ENCODE data around the gene PIGO.

Gene PIGO

GRCh38 chr9:35096035-35096849 lies at the start of gene PIGO:
TSS of gene PIGO (minus strand) at chr9:35096591. CDS start at chr9:35095565, 1,026 bp downstream.
- Histone ChIP-seq H3K9ac (peak within 1 kb of the TSS; percentile 92 to 99 (median 96)), H4K20me1 (no peaks in the 10 kb centered on the region; a peak in 1 of 22 replicates), H3K27ac (peak within 1 kb of the TSS; percentile 94 to 99 (median 97)), H3K4me2 (peak within 1 kb of the TSS; percentile 77 to 94 (median 90)), H3K4me3 (peak within 1 kb of the TSS; percentile 72 to 90 (median 84)), H3K36me3 (peaks cover 43 to 61% (median 53%) of the 10 kb centered on the region in 11 experiments), H3K27me3 (no peaks in the 10 kb centered on the region), H3K4me1 (peaks cover 15 to 38% (median 32%) of the 10 kb centered on the region in 10 experiments), H3K9me3 (replicated peaks in 1 of 11) (no peaks in the 10 kb centered on the region)
- TF ChIP-seq Cebpa-rat (IDR thresholded peaks at IDR 0.05) = no peak

GRCh38 chr9:35142037-35142436 lies 45.6 kb upstream of the PIGO start:
- Histone ChIP-seq H3K4me2 (no peak overlapping the region), H3K27me3 (no peaks in the 10 kb centered on the region), H3K36me3 (peaks cover 0 to 19% (median 0%) of the 10 kb centered on the region in 11 experiments; a peak in 5 of 22 replicates), H3K4me1 (no peaks in the 10 kb centered on the region), H3K9ac (no peak overlapping the region), H3K27ac (no peak overlapping the region), H4K20me1 (no peaks in the 10 kb centered on the region), H3K4me3 (peak overlapping the region in 1 of 10 experiments; percentile 24; a peak in 1 of 20 replicates), H3K9me3 (replicated peaks in 1 of 11) (peaks cover 73 to 91% (median 78%) of the 10 kb centered on the region in 11 experiments)
- no peak for TF ChIP-seq Cebpa-rat (IDR thresholded peaks at IDR 0.05)

GRCh38 chr9:35140093-35140492 lies 43.7 kb upstream of the PIGO start:
- no peak for TF ChIP-seq Cebpa-rat (IDR thresholded peaks at IDR 0.05)
- Histone ChIP-seq H3K4me2 (no peak overlapping the region), H3K4me1 (no peaks in the 10 kb centered on the region)

DNA sequence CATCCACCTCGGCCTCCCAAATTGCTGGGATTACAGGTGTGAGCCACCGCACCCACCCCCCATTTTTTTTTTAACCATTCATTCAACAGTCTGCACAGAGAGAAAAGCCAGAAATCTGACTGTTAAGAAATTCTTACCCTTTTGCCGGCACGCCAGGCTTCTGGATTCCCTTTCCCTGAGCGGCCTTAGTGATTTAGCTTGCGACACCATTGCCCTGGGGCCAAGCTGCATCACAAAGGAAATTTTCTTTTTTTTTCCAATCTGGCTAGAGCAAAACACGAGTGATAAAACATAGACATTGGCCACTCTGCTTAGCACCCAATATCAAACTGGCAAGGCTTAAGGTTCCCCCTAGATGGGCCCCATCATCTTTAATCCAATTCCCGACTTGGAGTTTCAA lies 40.5 kb upstream of the PIGO start:
- Histone ChIP-seq H3K9ac (no peak overlapping the region), H3K27me3 (no peaks in the 10 kb centered on the region), H3K4me1 (no peaks in the 10 kb centered on the region), H4K20me1 (no peaks in the 10 kb centered on the region), H3K9me3 (replicated peaks in 1 of 11) (peaks cover 39 to 73% (median 49%) of the 10 kb centered on the region in 11 experiments), H3K36me3 (peaks cover 0 to 5% (median 0%) of the 10 kb centered on the region in 11 experiments; a peak in 3 of 22 replicates), H3K4me2 (no peak overlapping the region), H3K4me3 (no peak overlapping the region), H3K27ac (no peak overlapping the region)
- TF ChIP-seq Cebpa-rat (IDR thresholded peaks at IDR 0.05) = no peak

More at GRCh38 chr9:35140093-35140492, 43.7 kb upstream of the PIGO start:
- Histone ChIP-seq H3K27ac (no peak overlapping the region), H3K27me3 (no peaks in the 10 kb centered on the region), H3K9me3 (replicated peaks in 1 of 11) (peaks cover 60 to 82% (median 68%) of the 10 kb centered on the region in 11 experiments), H3K4me3 (no peak overlapping the region), H3K36me3 (peaks cover 0 to 19% (median 0%) of the 10 kb centered on the region in 11 experiments; a peak in 5 of 22 replicates), H3K9ac (no peak overlapping the region), H4K20me1 (no peaks in the 10 kb centered on the region)

DNA sequence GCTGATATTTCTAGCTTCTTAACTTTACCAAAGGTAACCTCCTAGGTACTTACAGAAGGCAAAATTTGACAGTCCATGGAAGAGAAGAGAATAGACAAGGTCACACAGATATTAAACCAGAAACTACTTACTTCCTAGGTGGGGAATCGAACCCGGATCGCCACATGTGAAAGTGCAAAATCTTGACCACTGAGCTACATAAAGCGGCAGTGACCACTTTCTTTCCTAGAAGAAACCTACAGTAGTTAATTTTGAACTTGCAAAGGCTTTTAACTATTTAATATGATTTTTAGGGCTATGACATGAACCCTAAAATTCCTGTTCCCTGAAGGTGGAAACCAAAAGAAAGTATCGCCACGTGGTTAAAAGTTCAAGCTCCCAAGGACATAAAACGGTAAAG lies 39.6 kb upstream of the PIGO start:
- Histone ChIP-seq H3K9me3 (replicated peaks in 1 of 11) (peaks cover 39 to 72% (median 47%) of the 10 kb centered on the region in 11 experiments), H3K4me2 (no peak overlapping the region), H3K4me1 (no peaks in the 10 kb centered on the region), H4K20me1 (no peaks in the 10 kb centered on the region), H3K36me3 (no peaks in the 10 kb centered on the region; a peak in 1 of 22 replicates), H3K27ac (no peak overlapping the region), H3K9ac (no peak overlapping the region), H3K4me3 (no peak overlapping the region), H3K27me3 (no peaks in the 10 kb centered on the region)
- TF ChIP-seq Cebpa-rat (IDR thresholded peaks at IDR 0.05) = no peak

GRCh38 chr9:35134920-35135319 lies 38.5 kb upstream of the PIGO start:
- H3K4me3 ChIP-seq = no peak overlapping the region
- H3K4me2 ChIP-seq = no peak overlapping the region
- H3K4me1 ChIP-seq = no peaks in the 10 kb centered on the region
- no peaks in the 10 kb centered on the region for H3K36me3 ChIP-seq
- no peaks in the 10 kb centered on the region for H3K27me3 ChIP-seq
- TF ChIP-seq Cebpa-rat (IDR thresholded peaks at IDR 0.05) = no peak
- H3K27ac ChIP-seq = no peak overlapping the region
- peaks cover 40 to 69% (median 44%) of the 10 kb centered on the region in 11 experiments for H3K9me3 ChIP-seq (replicated peaks in 1 of 11)
- no peak overlapping the region for H3K9ac ChIP-seq
- H4K20me1 ChIP-seq = no peaks in the 10 kb centered on the region

DNA sequence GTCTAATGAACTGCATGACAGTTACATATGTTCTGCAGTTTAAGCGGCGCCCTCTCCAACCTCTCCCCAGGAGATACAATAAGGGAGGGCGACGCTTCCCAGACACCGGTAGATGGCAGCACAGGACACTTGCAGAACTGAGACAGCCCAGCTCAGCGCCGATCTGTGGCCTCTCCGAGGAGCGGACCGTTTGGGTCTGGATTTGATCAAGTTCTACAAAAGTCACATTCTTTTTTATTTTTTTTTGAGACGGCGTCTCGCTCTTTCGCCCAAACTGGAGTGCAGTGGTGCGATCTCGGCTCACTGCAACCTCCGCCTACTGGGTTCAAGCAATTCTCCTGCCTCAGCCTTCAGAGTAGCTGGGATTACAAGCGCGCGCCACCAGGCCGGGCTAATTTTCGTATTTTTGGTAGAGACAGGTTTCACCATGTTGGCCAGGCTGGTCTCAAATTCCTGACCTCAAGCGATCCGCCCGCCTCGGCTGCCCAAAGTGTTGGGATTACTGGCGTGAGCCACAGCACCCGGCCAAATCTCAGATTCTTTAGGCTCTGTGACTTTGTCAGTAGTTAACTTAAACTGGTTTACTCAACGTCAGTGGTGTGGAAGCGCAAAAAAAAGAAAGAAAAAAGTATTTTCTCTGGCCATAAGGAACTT lies 20.6 kb upstream of the PIGO start:
- H3K27ac ChIP-seq = peak overlapping the region in 4 of 11 experiments; percentile 3 to 100 (median 64); a peak in 5 of 22 replicates
- peak overlapping the region; percentile 89 to 99 (median 97) for H3K4me2 ChIP-seq
- H3K4me1 ChIP-seq = peaks cover 29 to 42% (median 33%) of the 10 kb centered on the region in 10 experiments
- peaks cover 0 to 9% (median 0%) of the 10 kb centered on the region in 11 experiments; a peak in 4 of 22 replicates for H4K20me1 ChIP-seq
- H3K27me3 ChIP-seq = no peaks in the 10 kb centered on the region
- TF ChIP-seq Cebpa-rat (IDR thresholded peaks at IDR 0.05) = no peak
- peak overlapping the region; percentile 73 to 91 (median 76) for H3K4me3 ChIP-seq
- peak overlapping the region; percentile 20 to 100 (median 94); a peak in 19 of 22 replicates for H3K9ac ChIP-seq
- H3K9me3 ChIP-seq (replicated peaks in 1 of 11) = no peaks in the 10 kb centered on the region
- no peaks in the 10 kb centered on the region for H3K36me3 ChIP-seq

- H3K36me3 ChIP-seq = no peaks in the 10 kb centered on the region
- no peak for TF ChIP-seq Cebpa-rat (IDR thresholded peaks at IDR 0.05)
- H3K27ac ChIP-seq = peak overlapping the region in 9 of 11 experiments; percentile 87 to 100 (median 100); a peak in 18 of 22 replicates
- H3K9me3 ChIP-seq (replicated peaks in 1 of 11) = no peaks in the 10 kb centered on the region
- peaks cover 0 to 9% (median 0%) of the 10 kb centered on the region in 11 experiments; a peak in 4 of 22 replicates for H4K20me1 ChIP-seq
- peak overlapping the region; percentile 73 to 91 (median 76) for H3K4me3 ChIP-seq
- H3K9ac ChIP-seq = peak overlapping the region in 10 of 11 experiments; percentile 84 to 100 (median 97); a peak in 18 of 22 replicates
- no peaks in the 10 kb centered on the region for H3K27me3 ChIP-seq
- peak overlapping the region; percentile 89 to 99 (median 97) for H3K4me2 ChIP-seq
- H3K4me1 ChIP-seq = peaks cover 33 to 46% (median 37%) of the 10 kb centered on the region in 10 experiments
These were observed 20.1 kb upstream of the PIGO start for GRCh38 chr9:35116539-35116897.
